Keratinocyte (primary cell): Measurements from ENCODE around the gene NPAS3. TPM values are rescaled to one million over a fixed set of nuclear protein-coding genes. Genes with fewer than 3 reads are reported as not detected.

Source experiments
- DNase-seq: peaks from one replicate; pipeline ENCODE4 v3.0.0-alpha.2; 2011; ENCODE audit warnings: low read depth, missing footprints, low spot score
- FAIRE-seq: peaks from 2 replicates; lab custom pipeline; 2011; peaks lifted over from hg19 to GRCh38; lab: Jason Lieb, UNC
- H2AFZ ChIP-seq: 2 replicates; pipeline ENCODE4 v1.6.0; 2012; ENCODE audit warnings: low read length, control low read depth, inconsistent platforms; ENCODE audit not compliant: control insufficient read depth
- H3K27ac ChIP-seq: 2 replicates; pipeline ENCODE4 v1.5.1; 2011; ENCODE audit warnings: low read length; ENCODE audit not compliant: control insufficient read depth, insufficient read depth
- H3K27me3 ChIP-seq: 3 replicates; pipeline ENCODE4 v1.6.0; 2011; ENCODE audit warnings: low read length; ENCODE audit not compliant: control insufficient read depth, insufficient read depth; ENCODE audit errors: extremely low read depth
- H3K36me3 ChIP-seq, 2 experiments: 2 replicates in 1 of 2; 3 replicates in 1 of 2; pipeline ENCODE4 v1.5.1; 2011; ENCODE audit warnings: low read length in 2 of 2, mild to moderate bottlenecking in 1 of 2; ENCODE audit not compliant: control insufficient read depth in 2 of 2, insufficient read depth in 2 of 2; ENCODE audit errors: extremely low read depth in 1 of 2
- H3K4me1 ChIP-seq: 3 replicates; pipeline ENCODE4 v1.5.1; 2011; ENCODE audit warnings: low read length; ENCODE audit not compliant: control insufficient read depth, insufficient read depth; ENCODE audit errors: extremely low read depth
- H3K4me2 ChIP-seq: 3 replicates; pipeline ENCODE4 v1.6.0; 2011; ENCODE audit warnings: low read depth, low read length; ENCODE audit not compliant: control insufficient read depth, insufficient read depth; ENCODE audit errors: extremely low read depth
- H3K4me3 ChIP-seq, 3 experiments: fragments of 200-600 bp in 1 of 3; sonication (generic) in 1 of 3; 2 replicates in 2 of 3; 3 replicates in 1 of 3; pipeline ENCODE4 v1.5.1; 2011 to 2016; ENCODE audit warnings: low read length in 3 of 3, mild to moderate bottlenecking in 3 of 3, control low read depth in 2 of 3, inconsistent platforms in 1 of 3, low read depth in 1 of 3, mixed read lengths in 1 of 3, mixed run types in 1 of 3, moderate library complexity in 1 of 3; ENCODE audit not compliant: control insufficient read depth in 2 of 3, insufficient read depth in 2 of 3; ENCODE audit errors: extremely low read depth in 1 of 3
- H3K79me2 ChIP-seq: 2 replicates; pipeline ENCODE4 v1.6.0; 2012; ENCODE audit warnings: low read length; ENCODE audit not compliant: control insufficient read depth, insufficient read depth
- H3K9ac ChIP-seq: 3 replicates; pipeline ENCODE4 v1.6.0; 2011; ENCODE audit warnings: low read length; ENCODE audit not compliant: control insufficient read depth, insufficient read depth; ENCODE audit errors: extremely low read depth
- H3K9me1 ChIP-seq: 3 replicates; pipeline ENCODE4 v1.6.0; 2011; ENCODE audit warnings: low read length; ENCODE audit not compliant: control insufficient read depth, insufficient read depth; ENCODE audit errors: extremely low read depth
- H3K9me3 ChIP-seq: 2 replicates; pipeline ENCODE4 v1.5.1; 2012; ENCODE audit warnings: low read depth, low read length; ENCODE audit not compliant: control insufficient read depth
- H4K20me1 ChIP-seq: 3 replicates; pipeline ENCODE4 v1.6.0; 2011; ENCODE audit warnings: low read length; ENCODE audit not compliant: control insufficient read depth, insufficient read depth; ENCODE audit errors: extremely low read depth
- CTCF ChIP-seq, 3 experiments: IDR thresholded peaks in 1 of 3; conservative IDR thresholded peaks in 1 of 3; optimal IDR thresholded peaks in 1 of 3; 2 replicates in 2 of 3; 3 replicates in 1 of 3; pipeline versions ENCODE3 to v1.5.1; 2011; ENCODE audit warnings: low read length in 3 of 3, mild to moderate bottlenecking in 3 of 3, moderate library complexity in 2 of 3, control low read depth in 1 of 3, inconsistent platforms in 1 of 3; ENCODE audit not compliant: insufficient read depth in 2 of 3; ENCODE audit errors: extremely low read depth in 1 of 3
- EZH2 ChIP-seq: IDR thresholded peaks from one replicate; pipeline ENCODE4 v1.6.1; 2012; ENCODE audit warnings: inconsistent platforms, mild to moderate bottlenecking, low read length, moderate library complexity
- dilution Hi-C: fragments of 300-500 bp; cut with MboI; formaldehyde crosslinking; loops from one replicate; pipeline ENCODE4 v1.7.0; 2020; ENCODE audit warnings: low sequenced_read_pairs; ENCODE audit not compliant: extremely low pct_ligation_motif_present
- polyA plus RNA-seq, 5 experiments: library from polyadenylated mRNA; depleted of rRNA in 3 of 5; stranded (reverse) in 3 of 5; stranded (forward) in 1 of 5; unstranded in 1 of 5; fragments of >200 nt; gene quantifications; 1 replicate in 1 of 5; 2 replicates in 3 of 5; 3 replicates in 1 of 5; pipeline versions ENCODE4 v1.2.1 to v1.2.3, GENCODE V29; 2011 to 2012; ENCODE audit warnings: missing spikeins in 2 of 5, low read depth in 1 of 5, low replicate concordance in 1 of 5

The NPAS3 gene
- polyA plus RNA-seq, 1 donor (not counting 4 experiments of a cell fraction or from before 2014, with no cell fraction given): 0.07 TPM

- FAIRE-seq: no peak
- H3K27ac ChIP-seq: no peak overlapping the region
Measured at GRCh38 chr14:32991691-32992090, 53.0 kb downstream of the NPAS3 start.

GRCh38 chr14:32993921-32994320, 55.2 kb downstream of the NPAS3 start:
- Histone ChIP-seq H3K36me3 (no peaks in the 10 kb centered on the region), H3K4me1 (no peaks in the 10 kb centered on the region), H2AFZ (no peak overlapping the region), H3K9ac (no peak overlapping the region), H3K9me3 (no peaks in the 10 kb centered on the region), H4K20me1 (no peaks in the 10 kb centered on the region), H3K9me1 (no peaks in the 10 kb centered on the region), H3K4me3 (no peak overlapping the region), H3K79me2 (no peaks in the 10 kb centered on the region), H3K27me3 (no peaks in the 10 kb centered on the region), H3K27ac (no peak overlapping the region), H3K4me2 (no peak overlapping the region)
- no peak for DNase-seq
- TF ChIP-seq EZH2 (no peak), CTCF (optimal IDR thresholded peaks at IDR 0.05 in 1 of 3, IDR thresholded peaks at IDR 0.05 in 1 of 3, conservative IDR thresholded peaks at IDR 0.05 in 1 of 3; ENCODE audit: extremely low read depth in 1 of 3, insufficient read depth in 2 of 3, low read length in 3 of 3) (no peak)
- no peak for FAIRE-seq
- dilution Hi-C loops: no loop called here

More at GRCh38 chr14:32991691-32992090, 53.0 kb downstream of the NPAS3 start:
- no peaks in the 10 kb centered on the region for H3K79me2 ChIP-seq
- H3K4me2 ChIP-seq: no peak overlapping the region
- H3K36me3 ChIP-seq: no peaks in the 10 kb centered on the region
- dilution Hi-C loops: no loop called here
- H3K9me1 ChIP-seq: no peaks in the 10 kb centered on the region
- no peaks in the 10 kb centered on the region for H3K9me3 ChIP-seq
- H3K27me3 ChIP-seq: no peaks in the 10 kb centered on the region
- H3K9ac ChIP-seq: no peak overlapping the region
- H2AFZ ChIP-seq: no peak overlapping the region
- no peak for TF ChIP-seq CTCF (optimal IDR thresholded peaks at IDR 0.05 in 1 of 3, IDR thresholded peaks at IDR 0.05 in 1 of 3, conservative IDR thresholded peaks at IDR 0.05 in 1 of 3; ENCODE audit: extremely low read depth in 1 of 3, insufficient read depth in 2 of 3, low read length in 3 of 3)
- no peak for TF ChIP-seq EZH2
- no peaks in the 10 kb centered on the region for H4K20me1 ChIP-seq
- H3K4me1 ChIP-seq: no peaks in the 10 kb centered on the region
- no peak overlapping the region for H3K4me3 ChIP-seq
- DNase-seq: no peak
